DND-41 (cell line): ENCODE measurements around the gene EFEMP2.

Experiments used
- EZH2 ChIP-seq: IDR thresholded peaks from 3 replicates; pipeline ENCODE4 v1.6.1; 2012; ENCODE audit warnings: borderline replicate concordance, low read depth, mild to moderate bottlenecking, moderate library complexity, low read length, inconsistent platforms; ENCODE audit not compliant: severe bottlenecking
- TF ChIP-seq, protein P1 (sequence below): IDR thresholded peaks from 2 replicates; pipeline ENCODE4 v1.5.1; 2012; ENCODE audit warnings: borderline replicate concordance, low read length, moderate library complexity, mild to moderate bottlenecking; ENCODE audit not compliant: poor library complexity, severe bottlenecking; ENCODE audit errors: extremely low read depth

GRCh38 chr11:65884716-65885092, 12.1 kb upstream of the EFEMP2 start:
- TF ChIP-seq, protein P1, sequence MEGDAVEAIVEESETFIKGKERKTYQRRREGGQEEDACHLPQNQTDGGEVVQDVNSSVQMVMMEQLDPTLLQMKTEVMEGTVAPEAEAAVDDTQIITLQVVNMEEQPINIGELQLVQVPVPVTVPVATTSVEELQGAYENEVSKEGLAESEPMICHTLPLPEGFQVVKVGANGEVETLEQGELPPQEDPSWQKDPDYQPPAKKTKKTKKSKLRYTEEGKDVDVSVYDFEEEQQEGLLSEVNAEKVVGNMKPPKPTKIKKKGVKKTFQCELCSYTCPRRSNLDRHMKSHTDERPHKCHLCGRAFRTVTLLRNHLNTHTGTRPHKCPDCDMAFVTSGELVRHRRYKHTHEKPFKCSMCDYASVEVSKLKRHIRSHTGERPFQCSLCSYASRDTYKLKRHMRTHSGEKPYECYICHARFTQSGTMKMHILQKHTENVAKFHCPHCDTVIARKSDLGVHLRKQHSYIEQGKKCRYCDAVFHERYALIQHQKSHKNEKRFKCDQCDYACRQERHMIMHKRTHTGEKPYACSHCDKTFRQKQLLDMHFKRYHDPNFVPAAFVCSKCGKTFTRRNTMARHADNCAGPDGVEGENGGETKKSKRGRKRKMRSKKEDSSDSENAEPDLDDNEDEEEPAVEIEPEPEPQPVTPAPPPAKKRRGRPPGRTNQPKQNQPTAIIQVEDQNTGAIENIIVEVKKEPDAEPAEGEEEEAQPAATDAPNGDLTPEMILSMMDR = peak; percentile 100
- TF ChIP-seq EZH2 = no peak
